Measurements from ENCODE around the gene ASTN2. TPM values are rescaled to one million over a fixed set of nuclear protein-coding genes. Genes with fewer than 3 reads are reported as not detected.

ASTN2 gene
- total and polyA plus RNA-seq, 9 donors = 1.8 to 6.4 (median 3.2) TPM

- H3K27me3 ChIP-seq = no peaks in the 10 kb centered on the region
- no peak overlapping the region for H3K4me3 ChIP-seq
- no peak overlapping the region for H3K27ac ChIP-seq
- no peaks in the 10 kb centered on the region for H3K4me1 ChIP-seq (ENCODE audit: insufficient read depth)
- TF ChIP-seq EP300 (IDR thresholded peaks at IDR 0.05) (no peak), CTCF (IDR thresholded peaks at IDR 0.05) (no peak), POLR2A (IDR thresholded peaks at IDR 0.05) (no peak)
- H3K36me3 ChIP-seq = no peaks in the 10 kb centered on the region
- WGBS, 3 donors = 69 to 87% (median 72%) methylated on average over 6 of the region's 6 CpGs
- intact Hi-C loops (cut with DNase I) = no loop called here
- no peak for DNase-seq
- H3K9me3 ChIP-seq = no peaks in the 10 kb centered on the region
These were observed 752.1 kb downstream of the ASTN2 start for GRCh38 chr9:116662646-116663310.

GRCh38 chr9:116661037-116661954 is 753.6 kb downstream of the ASTN2 start:
- Histone ChIP-seq H3K4me3 (no peak overlapping the region), H3K27me3 (no peaks in the 10 kb centered on the region), H3K4me1 (ENCODE audit: insufficient read depth) (no peaks in the 10 kb centered on the region), H3K27ac (no peak overlapping the region), H3K36me3 (no peaks in the 10 kb centered on the region), H3K9me3 (no peaks in the 10 kb centered on the region)
- intact Hi-C loops (cut with DNase I) = no loop called here
- DNase-seq = peak in 1 of 5 donors; percentile 19
- 68 to 70% (median 70%) methylated on average over 7 of the region's 7 CpGs for WGBS, 3 donors
- TF ChIP-seq POLR2A (IDR thresholded peaks at IDR 0.05) = no peak
- TF ChIP-seq EP300 (IDR thresholded peaks at IDR 0.05) = no peak
- TF ChIP-seq CTCF (IDR thresholded peaks at IDR 0.05) = peak in 2 of 3 donors; percentile 51 to 53

GRCh38 chr9:116658265-116658664 is 756.6 kb downstream of the ASTN2 start:
- WGBS, 3 donors = 93 to 97% (median 94%) methylated on average over 2 of the region's 2 CpGs
- no peaks in the 10 kb centered on the region for H3K4me1 ChIP-seq (ENCODE audit: insufficient read depth)
- H3K27me3 ChIP-seq = no peaks in the 10 kb centered on the region
- TF ChIP-seq CTCF (IDR thresholded peaks at IDR 0.05) = no peak
- TF ChIP-seq POLR2A (IDR thresholded peaks at IDR 0.05) = no peak
- no peak for TF ChIP-seq EP300 (IDR thresholded peaks at IDR 0.05)
- no peaks in the 10 kb centered on the region for H3K36me3 ChIP-seq
- intact Hi-C loops (cut with DNase I) = loop anchor here in 3 of 4 donors (10.0 kb wide), 1 partner anchor 1063 kb away; no protein-coding TSS in a partner anchor
- H3K9me3 ChIP-seq = no peaks in the 10 kb centered on the region
- no peak for DNase-seq
- no peak overlapping the region for H3K27ac ChIP-seq
- no peak overlapping the region for H3K4me3 ChIP-seq

GRCh38 chr9:116656977-116657376 is 757.9 kb downstream of the ASTN2 start:
- H3K4me1 ChIP-seq (ENCODE audit: insufficient read depth) = no peaks in the 10 kb centered on the region
- intact Hi-C loops (cut with DNase I) = loop anchor here in 3 of 4 donors (10.0 kb wide), 1 partner anchor 1062 kb away; no protein-coding TSS in a partner anchor
- H3K36me3 ChIP-seq = no peaks in the 10 kb centered on the region
- no peaks in the 10 kb centered on the region for H3K9me3 ChIP-seq
- DNase-seq = no peak
- no peak overlapping the region for H3K4me3 ChIP-seq
- no peak overlapping the region for H3K27ac ChIP-seq
- WGBS, 3 donors = 81 to 90% (median 82%) methylated on average over 2 of the region's 2 CpGs
- TF ChIP-seq POLR2A (IDR thresholded peaks at IDR 0.05) (no peak), CTCF (IDR thresholded peaks at IDR 0.05) (no peak), EP300 (IDR thresholded peaks at IDR 0.05) (no peak)
- no peaks in the 10 kb centered on the region for H3K27me3 ChIP-seq
